Measurements from ENCODE around the gene SYNGR1.

The SYNGR1 gene

DNA sequence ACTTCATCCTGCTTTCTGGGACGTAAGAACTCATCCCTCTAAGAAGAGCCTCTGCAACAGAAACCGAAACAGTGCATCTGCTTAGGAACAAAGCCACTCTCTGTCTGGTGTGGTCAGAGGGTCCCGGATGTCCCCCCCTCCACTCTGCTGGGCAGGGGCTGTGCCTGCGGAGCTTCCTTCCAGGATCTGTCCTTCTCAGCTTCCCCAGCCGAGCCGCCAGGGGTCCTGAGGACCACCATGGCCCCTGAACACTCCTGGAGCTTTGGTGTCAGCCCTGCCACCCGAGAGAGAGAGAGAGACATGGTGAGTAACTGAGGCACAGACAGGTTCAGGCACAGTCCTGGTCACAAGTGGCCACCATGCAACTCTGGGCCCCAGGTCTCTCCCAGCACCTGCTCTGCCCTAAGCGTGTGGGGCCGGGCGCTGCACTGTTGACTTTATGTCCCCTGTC is 82.6 kb downstream of the SYNGR1 start:
- no peak for DNase-seq

- no peak for DNase-seq
Observed at GRCh38 chr22:39433476-39434242, 83.9 kb downstream of the SYNGR1 start.

- no peak for DNase-seq
Observed at GRCh38 chr22:39434243-39434653, 84.5 kb downstream of the SYNGR1 start.

GRCh38 chr22:39434721-39435120 is 84.9 kb downstream of the SYNGR1 start:
- DNase-seq = no peak

All from hematopoietic multipotent progenitor cell treated with erythropoietin and hydrocortisone succinate and interleukin-3 and kit ligand, for 4 days (in vitro differentiated cells).